ENCODE measurements around the gene FAM168A.

GRCh38 chr11:73355109-73355508 is 242.8 kb downstream of the FAM168A start:
- TF ChIP-seq, protein P1, sequence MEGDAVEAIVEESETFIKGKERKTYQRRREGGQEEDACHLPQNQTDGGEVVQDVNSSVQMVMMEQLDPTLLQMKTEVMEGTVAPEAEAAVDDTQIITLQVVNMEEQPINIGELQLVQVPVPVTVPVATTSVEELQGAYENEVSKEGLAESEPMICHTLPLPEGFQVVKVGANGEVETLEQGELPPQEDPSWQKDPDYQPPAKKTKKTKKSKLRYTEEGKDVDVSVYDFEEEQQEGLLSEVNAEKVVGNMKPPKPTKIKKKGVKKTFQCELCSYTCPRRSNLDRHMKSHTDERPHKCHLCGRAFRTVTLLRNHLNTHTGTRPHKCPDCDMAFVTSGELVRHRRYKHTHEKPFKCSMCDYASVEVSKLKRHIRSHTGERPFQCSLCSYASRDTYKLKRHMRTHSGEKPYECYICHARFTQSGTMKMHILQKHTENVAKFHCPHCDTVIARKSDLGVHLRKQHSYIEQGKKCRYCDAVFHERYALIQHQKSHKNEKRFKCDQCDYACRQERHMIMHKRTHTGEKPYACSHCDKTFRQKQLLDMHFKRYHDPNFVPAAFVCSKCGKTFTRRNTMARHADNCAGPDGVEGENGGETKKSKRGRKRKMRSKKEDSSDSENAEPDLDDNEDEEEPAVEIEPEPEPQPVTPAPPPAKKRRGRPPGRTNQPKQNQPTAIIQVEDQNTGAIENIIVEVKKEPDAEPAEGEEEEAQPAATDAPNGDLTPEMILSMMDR (IDR thresholded peaks at IDR 0.05; ENCODE audit: low read depth, low read length, poor library complexity, severe bottlenecking): no peak
- no peak for TF ChIP-seq EZH2phosphoT487 (IDR thresholded peaks at IDR 0.05; ENCODE audit: borderline replicate concordance, low read length)

Data from DOHH2 (cell line).